ENCODE measurements around the gene AFAP1.

- TF ChIP-seq, protein P1, sequence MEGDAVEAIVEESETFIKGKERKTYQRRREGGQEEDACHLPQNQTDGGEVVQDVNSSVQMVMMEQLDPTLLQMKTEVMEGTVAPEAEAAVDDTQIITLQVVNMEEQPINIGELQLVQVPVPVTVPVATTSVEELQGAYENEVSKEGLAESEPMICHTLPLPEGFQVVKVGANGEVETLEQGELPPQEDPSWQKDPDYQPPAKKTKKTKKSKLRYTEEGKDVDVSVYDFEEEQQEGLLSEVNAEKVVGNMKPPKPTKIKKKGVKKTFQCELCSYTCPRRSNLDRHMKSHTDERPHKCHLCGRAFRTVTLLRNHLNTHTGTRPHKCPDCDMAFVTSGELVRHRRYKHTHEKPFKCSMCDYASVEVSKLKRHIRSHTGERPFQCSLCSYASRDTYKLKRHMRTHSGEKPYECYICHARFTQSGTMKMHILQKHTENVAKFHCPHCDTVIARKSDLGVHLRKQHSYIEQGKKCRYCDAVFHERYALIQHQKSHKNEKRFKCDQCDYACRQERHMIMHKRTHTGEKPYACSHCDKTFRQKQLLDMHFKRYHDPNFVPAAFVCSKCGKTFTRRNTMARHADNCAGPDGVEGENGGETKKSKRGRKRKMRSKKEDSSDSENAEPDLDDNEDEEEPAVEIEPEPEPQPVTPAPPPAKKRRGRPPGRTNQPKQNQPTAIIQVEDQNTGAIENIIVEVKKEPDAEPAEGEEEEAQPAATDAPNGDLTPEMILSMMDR (IDR thresholded peaks at IDR 0.05) = no peak
- TF ChIP-seq POLR2A (IDR thresholded peaks at IDR 0.05) = no peak
Measured at GRCh38 chr4:7759635-7760034, 180.0 kb downstream of the AFAP1 start.

Data from lower leg skin (tissue), 3 donors.